Measurements from ENCODE around the gene ARPC2. TPM values are rescaled to one million over a fixed set of nuclear protein-coding genes. Genes with fewer than 3 reads are reported as not detected.

Gene ARPC2
- total RNA-seq, 1 experiment from 2014 or later = 187 TPM

DNA sequence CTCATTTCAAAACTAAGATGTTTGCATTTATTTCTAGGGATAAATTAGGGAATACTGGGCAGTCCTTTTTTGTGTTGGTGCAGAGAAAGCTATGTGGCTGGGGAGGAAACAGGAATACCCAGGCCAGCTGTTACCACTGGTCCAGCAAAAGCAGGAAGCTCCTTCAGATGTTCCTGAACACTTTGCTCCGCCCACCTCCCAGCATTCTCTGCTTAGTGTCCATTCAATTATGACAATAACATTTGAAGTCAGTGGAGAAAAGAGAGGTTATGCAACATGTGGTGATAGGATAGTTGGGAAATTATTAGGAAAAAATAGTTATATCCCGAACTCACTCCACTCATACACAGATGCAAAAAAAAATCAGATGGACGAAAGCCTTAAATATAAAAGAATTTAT, 22.1 kb upstream of the ARPC2 start:
- Histone ChIP-seq H4K20me1 (ENCODE audit: insufficient read depth) (no peaks in the 10 kb centered on the region), H3K4me1 (ENCODE audit: control insufficient read depth in 1 of 2, insufficient read depth in 2 of 2, low read length in 2 of 2) (peaks cover 0 to 4% of the 10 kb centered on the region in 2 experiments; a peak in 1 of 4 replicates), H3K9me2 (ENCODE audit: insufficient read depth) (no peaks in the 10 kb centered on the region; the same call in 1 of the 2 replicates), H3K27me3 (ENCODE audit: insufficient read depth, low read length) (no peaks in the 10 kb centered on the region), H3K27ac (ENCODE audit: low read depth, low read length) (no peak overlapping the region), H3K79me2 (ENCODE audit: insufficient read depth, low read length) (no peaks in the 10 kb centered on the region), H3K36me3 (ENCODE audit: control insufficient read depth in 1 of 2, insufficient read depth in 2 of 2, low read length in 2 of 2) (no peaks in the 10 kb centered on the region), H2AFZ (ENCODE audit: low read depth, low read length, poor library complexity, severe bottlenecking) (no peak overlapping the region), H3K9me3 (ENCODE audit: control insufficient read depth in 1 of 2, insufficient read depth in 1 of 2, low read depth in 1 of 2, low read length in 2 of 2) (no peaks in the 10 kb centered on the region), H3K4me2 (ENCODE audit: low read length) (no peak overlapping the region), H3K9ac (ENCODE audit: low read length) (no peak overlapping the region), H3K4me3 (replicated peaks in 1 of 2; ENCODE audit: low read depth in 1 of 2, low read length in 2 of 2) (no peak overlapping the region)
- BruUV-seq (replicated peaks) = no TSS peak
- DNase-seq (ENCODE audit: low read depth, low spot score) (no peak), ATAC-seq (peak; percentile 70)
- ChIA-PET CTCF (no interaction called here), POLR2A (no interaction called here), RAD21 (ENCODE audit: low non-redundant PET in 1 of 2, low total read pairs in 2 of 2, uncharacterized antibody in 2 of 2, unreplicated experiment in 2 of 2) (interaction anchor here in 1 of 2 experiments (0.7 kb wide), 1 partner anchor 20 kb away, joined by 3 read pairs; no protein-coding TSS in a partner anchor)
- TF ChIP-seq FOSL1 (IDR thresholded peaks at IDR 0.05; ENCODE audit: low read depth) (no peak), EGR1 (IDR thresholded peaks at IDR 0.05; ENCODE audit: low read depth) (no peak)
- TF ChIP-seq, protein P1, sequence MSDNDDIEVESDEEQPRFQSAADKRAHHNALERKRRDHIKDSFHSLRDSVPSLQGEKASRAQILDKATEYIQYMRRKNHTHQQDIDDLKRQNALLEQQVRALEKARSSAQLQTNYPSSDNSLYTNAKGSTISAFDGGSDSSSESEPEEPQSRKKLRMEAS (IDR thresholded peaks at IDR 0.05) = peak; percentile 35; the same call in 1 of the 2 replicates
- intact Hi-C loops (cut with micrococcal nuclease) = no loop called here

- Histone ChIP-seq H3K4me3 (replicated peaks in 1 of 2; ENCODE audit: low read depth in 1 of 2, low read length in 2 of 2) (no peak overlapping the region), H4K20me1 (ENCODE audit: insufficient read depth) (no peaks in the 10 kb centered on the region), H3K9me2 (ENCODE audit: insufficient read depth) (no peaks in the 10 kb centered on the region; the same call in 1 of the 2 replicates), H3K36me3 (ENCODE audit: control insufficient read depth in 1 of 2, insufficient read depth in 2 of 2, low read length in 2 of 2) (no peaks in the 10 kb centered on the region), H2AFZ (ENCODE audit: low read depth, low read length, poor library complexity, severe bottlenecking) (no peak overlapping the region), H3K27ac (ENCODE audit: low read depth, low read length) (no peak overlapping the region), H3K4me2 (ENCODE audit: low read length) (no peak overlapping the region), H3K27me3 (ENCODE audit: insufficient read depth, low read length) (no peaks in the 10 kb centered on the region), H3K4me1 (ENCODE audit: control insufficient read depth in 1 of 2, insufficient read depth in 2 of 2, low read length in 2 of 2) (peaks cover 0 to 4% of the 10 kb centered on the region in 2 experiments; a peak in 1 of 4 replicates), H3K9me3 (ENCODE audit: control insufficient read depth in 1 of 2, insufficient read depth in 1 of 2, low read depth in 1 of 2, low read length in 2 of 2) (no peaks in the 10 kb centered on the region), H3K9ac (ENCODE audit: low read length) (no peak overlapping the region), H3K79me2 (ENCODE audit: insufficient read depth, low read length) (no peaks in the 10 kb centered on the region)
- RAD21 ChIA-PET (ENCODE audit: low non-redundant PET in 1 of 2, low total read pairs in 2 of 2, uncharacterized antibody in 2 of 2, unreplicated experiment in 2 of 2) = no interaction called here
- CTCF ChIA-PET = no interaction called here
- TF ChIP-seq SRF (IDR thresholded peaks at IDR 0.05; ENCODE audit: low read depth) = no peak
- TF ChIP-seq ZNF274 (IDR thresholded peaks at IDR 0.05; ENCODE audit: low read depth, low read length) = no peak
- no peak for TF ChIP-seq SP1 (IDR thresholded peaks at IDR 0.05; ENCODE audit: low read depth)
- TF ChIP-seq EZH2 (IDR thresholded peaks at IDR 0.05) = no peak
- TF ChIP-seq CBX3 (IDR thresholded peaks at IDR 0.05; ENCODE audit: low read depth) = no peak
- no peak for TF ChIP-seq YY1 (IDR thresholded peaks at IDR 0.05; ENCODE audit: extremely low read depth, insufficient replicate concordance, low read depth, low read length)
- no peak for TF ChIP-seq FOSL1 (IDR thresholded peaks at IDR 0.05; ENCODE audit: low read depth)
- TF ChIP-seq EZH2phosphoT487 (IDR thresholded peaks at IDR 0.05; ENCODE audit: borderline replicate concordance) = no peak
- TF ChIP-seq CTCF (IDR thresholded peaks at IDR 0.05 in 2 of 3, conservative IDR thresholded peaks at IDR 0.05 in 1 of 3; ENCODE audit: borderline replicate concordance in 1 of 3, insufficient read depth in 1 of 3, low read depth in 2 of 3, low read length in 2 of 3) = no peak
- TF ChIP-seq JUND (IDR thresholded peaks at IDR 0.05) = no peak
- BruUV-seq (replicated peaks) = no TSS peak
- intact Hi-C loops (cut with micrococcal nuclease) = no loop called here
- no peak for DNase-seq (ENCODE audit: low read depth, low spot score)
- ATAC-seq = no peak
- POLR2A ChIA-PET = no interaction called here
Measured at GRCh38 chr2:218196974-218197373, 20.0 kb upstream of the ARPC2 start.

Measured in HCT116 (cell line).